DMS153 treated with DMSO at 0.1 percent for 48 hours (cell line): ENCODE results near the gene SOHLH2.

Experiments used
- DNase-seq: peaks from one replicate; lab custom pipeline; 2025; ENCODE audit not compliant: unreplicated experiment; lab: John Stamatoyannopoulos, UW

Gene SOHLH2

DNA sequence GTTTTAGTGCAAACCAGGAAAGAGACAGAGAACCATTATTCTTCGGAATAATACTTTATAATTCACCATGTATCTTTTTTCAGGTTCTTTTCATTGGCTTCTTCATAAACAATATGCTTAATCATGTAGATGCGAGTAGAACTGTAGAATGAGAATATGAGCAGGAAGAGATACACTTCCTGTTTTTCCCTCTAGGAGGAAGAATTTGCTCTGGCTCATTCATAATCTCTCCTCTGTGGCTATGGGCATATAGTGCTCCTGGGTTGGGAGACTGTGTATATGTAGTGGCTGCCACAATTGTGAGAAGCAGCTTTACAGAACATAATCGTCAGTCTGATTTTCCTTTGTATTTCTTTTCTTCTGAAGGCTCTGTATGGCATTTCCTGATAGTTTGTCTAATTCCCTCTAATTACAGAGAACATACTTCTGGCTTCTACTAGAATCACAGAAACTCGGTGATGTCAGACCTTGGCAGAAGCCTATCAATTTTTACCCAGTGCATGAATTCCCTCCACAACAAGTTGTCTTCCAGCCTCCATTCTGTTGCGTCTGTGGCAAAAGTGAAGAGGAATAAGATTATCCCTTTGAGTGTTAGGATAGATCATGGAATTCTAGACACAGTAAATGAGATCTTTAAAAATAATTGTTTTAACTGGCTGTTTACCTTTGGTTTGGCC, 80.3 kb downstream of the SOHLH2 start:
- peak; percentile 22 for DNase-seq

DNA sequence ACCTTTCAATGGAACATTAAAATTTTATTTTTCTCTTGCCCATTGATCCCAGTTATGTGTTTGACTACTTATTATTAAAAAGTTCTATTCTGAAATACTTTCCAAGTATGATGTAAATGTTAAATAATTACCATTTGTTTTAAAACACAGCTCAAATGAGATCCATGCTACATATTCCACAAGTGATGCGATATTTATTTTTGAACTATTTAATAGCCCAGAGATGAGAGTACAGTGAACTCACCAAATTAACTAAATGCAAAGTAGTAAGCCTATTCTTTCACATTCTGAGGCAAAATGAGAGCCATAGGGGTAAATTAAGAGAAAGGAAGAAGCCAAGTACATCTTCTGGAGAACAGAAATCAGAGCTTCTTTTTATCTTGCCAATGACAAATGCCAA, 82.0 kb downstream of the SOHLH2 start:
- no peak for DNase-seq

DNA sequence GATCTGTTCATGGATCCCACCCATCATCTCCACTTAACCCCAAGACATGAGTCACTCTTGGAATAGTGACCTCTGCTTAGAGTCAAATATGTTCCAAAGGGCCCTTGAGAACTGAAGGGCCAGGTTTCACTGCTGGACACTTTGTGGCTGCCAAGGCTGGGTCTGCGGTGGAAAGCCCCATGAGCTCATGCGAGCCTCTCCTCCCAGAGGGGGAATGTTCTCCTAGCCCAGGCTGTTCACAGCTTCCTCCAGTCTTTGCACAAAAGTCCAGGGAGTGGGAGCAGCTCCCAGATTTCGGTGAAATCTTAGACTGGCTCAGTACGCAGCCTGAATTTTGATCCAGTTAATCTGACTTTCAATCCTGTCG, 82.4 kb downstream of the SOHLH2 start:
- no peak for DNase-seq

GRCh38 chr13:36131222-36131930, 83.0 kb downstream of the SOHLH2 start, which contains the start of gene DCLK1:
DCLK1 (minus strand) TSS chr13:36131382.
- peak; percentile 17 for DNase-seq

- peak; percentile 20 for DNase-seq
These were observed 83.7 kb downstream of the SOHLH2 start for GRCh38 chr13:36130552-36131221.

- peak; percentile 5 for DNase-seq
These were observed 84.2 kb downstream of the SOHLH2 start for GRCh38 chr13:36130193-36130551.

DNA sequence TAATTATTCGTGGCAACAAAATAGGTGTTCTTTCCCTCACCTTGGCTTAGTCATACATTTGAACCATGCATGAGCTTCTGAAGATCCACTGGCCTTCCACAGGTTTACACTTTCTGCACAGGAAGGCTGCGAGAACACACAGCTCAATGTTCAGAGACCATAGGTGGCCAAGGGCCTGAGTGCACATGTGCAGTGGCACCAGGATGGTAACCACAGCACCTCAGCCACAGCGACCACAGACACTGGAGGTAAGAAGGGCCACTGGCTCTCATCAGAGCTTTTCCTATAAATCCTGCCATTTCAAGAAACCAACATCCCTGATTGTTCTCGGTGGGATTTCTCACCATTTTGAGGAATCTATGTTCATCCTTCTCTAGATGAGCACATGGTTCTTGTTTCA, 84.8 kb downstream of the SOHLH2 start:
- DNase-seq = no peak

GRCh38 chr13:36126491-36126890, 87.9 kb downstream of the SOHLH2 start:
- DNase-seq = no peak

DNA sequence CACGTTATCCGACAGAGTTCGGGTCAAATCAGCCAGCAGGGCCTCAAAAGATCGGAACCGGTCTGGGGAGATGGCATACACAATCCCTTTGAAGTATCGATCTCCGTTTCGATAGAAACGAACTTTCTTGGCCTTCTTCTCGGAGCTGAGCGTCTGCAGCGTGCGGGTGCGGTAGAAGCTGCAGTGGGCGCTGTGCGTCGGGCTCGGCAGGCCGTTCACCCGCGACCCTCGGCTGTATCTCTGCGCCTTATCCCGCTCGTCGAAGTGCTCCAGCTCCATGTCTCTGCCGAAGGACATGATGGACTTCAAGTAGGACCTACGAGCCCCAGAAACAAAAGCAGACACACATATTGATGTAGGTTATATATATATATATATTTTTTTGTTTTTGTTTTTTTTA, 88.5 kb downstream of the SOHLH2 start:
- DNase-seq = no peak

- DNase-seq = no peak
These were observed 90.0 kb downstream of the SOHLH2 start for GRCh38 chr13:36124236-36124822.
